ENCODE results near the gene FBRSL1. TPM values are rescaled to one million over a fixed set of nuclear protein-coding genes. Genes with fewer than 3 reads are reported as not detected.

Gene FBRSL1
- polyA plus RNA-seq, 1 of the 3 experiments (the other 2 are of a cell fraction): 5.5 TPM

GRCh38 chr12:132496358-132496669 lies 6.4 kb downstream of the FBRSL1 start:
- H3K27ac ChIP-seq (ENCODE audit: low read depth in 2 of 2, low read length in 1 of 2): no peak overlapping the region
- no peak for DNase-seq
- no peaks in the 10 kb centered on the region for H3F3A ChIP-seq (replicated peaks; ENCODE audit: insufficient read depth)
- H2AFZ ChIP-seq (ENCODE audit: low read depth): no peak overlapping the region
- CTCF ChIA-PET: interaction anchor here (1.4 kb wide), 1 partner anchor 82 kb away, joined by 5 read pairs; no protein-coding TSS in a partner anchor
- peaks cover 0 to 51% of the 10 kb centered on the region in 2 experiments; a peak in 1 of 4 replicates for H3K4me1 ChIP-seq (ENCODE audit: control insufficient read depth in 1 of 2, insufficient read depth in 2 of 2, low read depth in 1 of 2, low read length in 1 of 2)
- H3K79me2 ChIP-seq (ENCODE audit: insufficient read depth): peaks cover 92% of the 10 kb centered on the region
- H3K36me3 ChIP-seq (replicated peaks in 1 of 2; ENCODE audit: control insufficient read depth in 1 of 2, insufficient read depth in 2 of 2, low read length in 1 of 2): peaks cover 0 to 4% of the 10 kb centered on the region in 2 experiments
- no peaks in the 10 kb centered on the region for H3K9me3 ChIP-seq
- H3K9me2 ChIP-seq: no peaks in the 10 kb centered on the region
- peaks cover 100% of the 10 kb centered on the region for H4K20me1 ChIP-seq (ENCODE audit: insufficient read depth)
- H3K9ac ChIP-seq: no peak overlapping the region
- 84% methylated on average over 8 of the region's 10 CpGs for WGBS (ENCODE audit: low lambda C conversion rate)
- no peak overlapping the region for H3K4me2 ChIP-seq
- POLR2A ChIA-PET: no interaction called here
- H3K27me3 ChIP-seq (ENCODE audit: insufficient read depth): no peaks in the 10 kb centered on the region
- no peak for TF ChIP-seq RAD21 (IDR thresholded peaks at IDR 0.05; ENCODE audit: low read length)
- TF ChIP-seq GATA2 (CRISPR knock-in tag; IDR thresholded peaks at IDR 0.05): no peak
- no peak for TF ChIP-seq MAX (IDR thresholded peaks at IDR 0.05; ENCODE audit: low read depth)
- TF ChIP-seq TCF12 (IDR thresholded peaks at IDR 0.05): no peak
- no peak for TF ChIP-seq RXRA (IDR thresholded peaks at IDR 0.05; ENCODE audit: borderline replicate concordance, low read depth)
- no peak for TF ChIP-seq TEAD4 (IDR thresholded peaks at IDR 0.05; ENCODE audit: borderline replicate concordance, insufficient read depth)
- TF ChIP-seq RFX5 (IDR thresholded peaks at IDR 0.05; ENCODE audit: low read length): no peak
- no peak for TF ChIP-seq ELF1 (IDR thresholded peaks at IDR 0.05)
- no peak for TF ChIP-seq USF2 (IDR thresholded peaks at IDR 0.05; ENCODE audit: borderline replicate concordance, low read depth, low read length)
- no peak for TF ChIP-seq EZH2phosphoT487 (IDR thresholded peaks at IDR 0.05; ENCODE audit: borderline replicate concordance, low read depth)
- no peak for TF ChIP-seq TAF1 (IDR thresholded peaks at IDR 0.05; ENCODE audit: borderline replicate concordance, low read depth, low read length)
- no peak for TF ChIP-seq CTCF (IDR thresholded peaks at IDR 0.05)
- no peak for TF ChIP-seq REST (IDR thresholded peaks at IDR 0.05; ENCODE audit: low read depth, low read length)
- TF ChIP-seq RCOR1 (IDR thresholded peaks at IDR 0.05; ENCODE audit: low read length): no peak
- no peak for TF ChIP-seq FOXM1 (IDR thresholded peaks at IDR 0.05; ENCODE audit: low read depth)
- no peak for TF ChIP-seq JUND (IDR thresholded peaks at IDR 0.05)
- TF ChIP-seq FOXJ3 (CRISPR knock-in tag; IDR thresholded peaks at IDR 0.05): no peak
- TF ChIP-seq CHD2 (IDR thresholded peaks at IDR 0.05; ENCODE audit: low read length, partially characterized antibody): no peak
- no peak for TF ChIP-seq SMC3 (IDR thresholded peaks at IDR 0.05; ENCODE audit: low read depth, low read length)
- H3K4me3 ChIP-seq (ENCODE audit: low read depth in 2 of 2, low read length in 1 of 2): no peak overlapping the region

Measured in SK-N-SH (cell line).